ENCODE measurements around the gene TBC1D5. TPM values are rescaled to one million over a fixed set of nuclear protein-coding genes. Genes with fewer than 3 reads are reported as not detected.

TBC1D5 gene
- polyA plus RNA-seq, 1 experiment, result 44.6 TPM

DNA sequence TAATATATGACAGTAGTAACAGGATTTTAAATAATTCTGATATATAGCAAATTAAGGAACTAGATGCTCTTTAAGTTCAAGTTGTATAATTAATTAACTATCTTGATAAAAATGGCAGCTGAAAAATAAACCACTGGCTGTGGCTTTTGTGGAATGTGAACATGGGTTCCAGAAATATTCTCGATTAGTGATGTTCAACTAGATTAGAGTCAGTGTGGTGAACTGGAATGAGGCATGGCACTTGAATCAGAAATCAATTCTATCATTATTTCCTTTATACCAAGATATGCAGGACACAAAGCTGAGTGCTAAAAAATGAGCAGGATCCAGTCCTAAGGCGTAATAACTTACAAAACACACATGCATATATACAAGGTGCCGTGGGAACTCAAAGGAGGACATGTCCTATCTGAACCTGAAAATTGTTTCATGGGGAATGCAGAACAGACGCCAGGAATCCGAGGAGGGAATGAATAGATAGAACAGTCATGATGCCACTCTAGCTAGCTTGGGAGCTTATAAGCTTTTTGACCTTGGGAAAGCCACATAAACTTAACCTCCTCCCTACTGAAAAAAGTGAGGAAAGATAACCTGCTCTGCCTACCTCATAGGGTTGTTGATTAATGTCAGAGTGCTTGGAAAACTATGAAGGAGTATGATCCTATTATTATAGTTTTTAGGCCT, 455.3 kb downstream of the TBC1D5 start:
- CTCF ChIA-PET, result interaction anchor here (0.5 to 1.9 kb wide), 3 partner anchors 126 to 685 kb away, joined by 3 to 6 read pairs (median 4); no protein-coding TSS in a partner anchor
- DNase-seq (ENCODE audit: low read depth, low spot score), result no peak
- POLR2A ChIA-PET, result no interaction called here
- Histone ChIP-seq H3K9me3 (ENCODE audit: control insufficient read depth, insufficient read depth, low read length) (no peaks in the 10 kb centered on the region), H3K27me3 (ENCODE audit: control insufficient read depth, insufficient read depth, low read length) (no peaks in the 10 kb centered on the region), H3K4me3 (ENCODE audit: low read depth, low read length) (no peak overlapping the region), H3K27ac (ENCODE audit: low read depth, low read length) (no peak overlapping the region)
- TF ChIP-seq CTCF (IDR thresholded peaks at IDR 0.05; ENCODE audit: low read depth, low read length), result no peak

DNA sequence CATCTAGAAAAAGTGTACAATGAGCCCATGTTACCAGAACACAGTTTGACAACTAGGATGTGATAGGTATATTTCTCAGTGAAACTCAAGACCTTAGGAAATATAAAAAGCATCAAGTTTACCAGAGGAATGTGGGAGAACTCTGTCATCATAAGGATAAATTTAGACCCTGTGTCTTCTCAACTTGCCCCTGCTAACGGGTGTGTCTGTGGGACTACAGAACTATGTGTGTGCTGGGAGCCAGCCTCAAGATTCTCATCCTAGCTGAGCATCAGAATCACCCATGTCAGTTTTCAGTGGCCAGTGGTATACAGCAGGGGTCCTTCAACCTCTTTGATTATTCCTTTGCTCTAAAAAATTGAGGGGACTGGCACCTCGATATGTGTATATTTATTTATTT, 464.4 kb downstream of the TBC1D5 start:
- no peak overlapping the region for H3K4me3 ChIP-seq (ENCODE audit: low read depth, low read length)
- POLR2A ChIA-PET, result no interaction called here
- H3K9me3 ChIP-seq (ENCODE audit: control insufficient read depth, insufficient read depth, low read length), result no peaks in the 10 kb centered on the region
- TF ChIP-seq CTCF (IDR thresholded peaks at IDR 0.05; ENCODE audit: low read depth, low read length), result no peak
- no peak for DNase-seq (ENCODE audit: low read depth, low spot score)
- no peak overlapping the region for H3K27ac ChIP-seq (ENCODE audit: low read depth, low read length)
- H3K27me3 ChIP-seq (ENCODE audit: control insufficient read depth, insufficient read depth, low read length), result no peaks in the 10 kb centered on the region
- CTCF ChIA-PET, result interaction anchor here (0.8 to 1.6 kb wide), 2 partner anchors 135 to 563 kb away, joined by 3 to 4 read pairs; no protein-coding TSS in a partner anchor

GRCh38 chr3:17266846-17267245, 475.6 kb downstream of the TBC1D5 start:
- ChIA-PET POLR2A (no interaction called here), CTCF (interaction anchor here (2.1 kb wide), 1 partner anchor 575 kb away, joined by 12 read pairs; no protein-coding TSS in a partner anchor)
- no peak overlapping the region for H3K27ac ChIP-seq (ENCODE audit: low read depth, low read length)
- H3K9me3 ChIP-seq (ENCODE audit: control insufficient read depth, insufficient read depth, low read length), result no peaks in the 10 kb centered on the region
- H3K27me3 ChIP-seq (ENCODE audit: control insufficient read depth, insufficient read depth, low read length), result no peaks in the 10 kb centered on the region
- TF ChIP-seq CTCF (IDR thresholded peaks at IDR 0.05; ENCODE audit: low read depth, low read length), result no peak
- DNase-seq (ENCODE audit: low read depth, low spot score), result no peak
- H3K4me3 ChIP-seq (ENCODE audit: low read depth, low read length), result no peak overlapping the region

GRCh38 chr3:17261627-17262369, 480.6 kb downstream of the TBC1D5 start:
- no peak for DNase-seq (ENCODE audit: low read depth, low spot score)
- ChIA-PET POLR2A (no interaction called here), CTCF (interaction anchor here (0.6 to 1.3 kb wide), 10 partner anchors 12 to 706 kb away, joined by 3 to 12 read pairs (median 4); no protein-coding TSS in a partner anchor)
- TF ChIP-seq CTCF (IDR thresholded peaks at IDR 0.05; ENCODE audit: low read depth, low read length), result no peak
- Histone ChIP-seq H3K4me3 (ENCODE audit: low read depth, low read length) (no peak overlapping the region), H3K27me3 (ENCODE audit: control insufficient read depth, insufficient read depth, low read length) (no peaks in the 10 kb centered on the region), H3K27ac (ENCODE audit: low read depth, low read length) (no peak overlapping the region), H3K9me3 (ENCODE audit: control insufficient read depth, insufficient read depth, low read length) (no peaks in the 10 kb centered on the region)

DNA sequence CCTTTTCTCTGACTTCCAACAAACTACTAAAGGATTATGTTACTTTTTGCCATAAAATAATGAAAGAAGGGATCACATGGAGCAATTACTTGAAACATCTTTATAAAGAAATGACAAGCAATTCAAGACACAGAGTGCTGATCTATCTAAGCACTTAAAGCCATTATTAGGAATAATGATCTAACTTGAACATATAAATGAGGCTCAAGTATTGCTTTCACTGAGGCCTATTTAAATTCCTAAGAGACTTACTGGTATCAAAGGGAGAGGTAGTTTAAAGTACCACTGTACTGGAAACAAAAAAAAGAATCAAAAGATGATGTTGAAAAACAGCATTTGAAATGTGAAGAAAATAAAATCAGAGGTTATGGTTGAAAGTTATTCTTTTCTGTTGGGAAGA, 482.2 kb downstream of the TBC1D5 start:
- no peaks in the 10 kb centered on the region for H3K27me3 ChIP-seq (ENCODE audit: control insufficient read depth, insufficient read depth, low read length)
- no peaks in the 10 kb centered on the region for H3K9me3 ChIP-seq (ENCODE audit: control insufficient read depth, insufficient read depth, low read length)
- POLR2A ChIA-PET, result no interaction called here
- CTCF ChIA-PET, result interaction anchor here (1.5 kb wide), 2 partner anchors 153 to 581 kb away, joined by 13 to 22 read pairs; no protein-coding TSS in a partner anchor
- DNase-seq (ENCODE audit: low read depth, low spot score), result no peak
- H3K4me3 ChIP-seq (ENCODE audit: low read depth, low read length), result no peak overlapping the region
- TF ChIP-seq CTCF (IDR thresholded peaks at IDR 0.05; ENCODE audit: low read depth, low read length), result no peak
- no peak overlapping the region for H3K27ac ChIP-seq (ENCODE audit: low read depth, low read length)

Measured in AG04450 (cell line).